GM12892 (cell line): ENCODE results near the gene SRMS.

Experiments
- POLR2A ChIP-seq: IDR thresholded peaks from 2 replicates; pipeline ENCODE4 v1.6.1; 2011; ENCODE audit warnings: low read depth, low read length, control low read depth
- POLR2AphosphoS5 ChIP-seq: IDR thresholded peaks from 2 replicates; pipeline ENCODE4 v1.6.1; 2011; ENCODE audit warnings: low read depth, low read length, control low read depth
- TAF1 ChIP-seq: IDR thresholded peaks from 2 replicates; pipeline ENCODE4 v1.6.1; 2011; ENCODE audit warnings: low read depth, mild to moderate bottlenecking, control low read depth, low read length, borderline replicate concordance

GRCh38 chr20:63589261-63590217, 42.0 kb upstream of the SRMS start:
- TF ChIP-seq TAF1 (no peak), POLR2A (no peak), POLR2AphosphoS5 (no peak)
